Stimulated activated CD4-positive, alpha-beta T cell treated with anti-CD3 and anti-CD28 coated beads, TNF-alpha, amount 100 ng/mL, for 4 hours (primary cell): Measurements from ENCODE around the gene IGF2BP3.
"Not testable (repeated sequence)": the region's sequence is repeated elsewhere in the genome, so short reads cannot be mapped to it uniquely, and the experiment has no call there.

Experiments used
- DNase-seq, 3 experiments: peaks; one replicate each; pipeline ENCODE4 v3.0.0-alpha.2; 2020; ENCODE audit warnings: low read depth in 3 of 3

The IGF2BP3 gene

DNA sequence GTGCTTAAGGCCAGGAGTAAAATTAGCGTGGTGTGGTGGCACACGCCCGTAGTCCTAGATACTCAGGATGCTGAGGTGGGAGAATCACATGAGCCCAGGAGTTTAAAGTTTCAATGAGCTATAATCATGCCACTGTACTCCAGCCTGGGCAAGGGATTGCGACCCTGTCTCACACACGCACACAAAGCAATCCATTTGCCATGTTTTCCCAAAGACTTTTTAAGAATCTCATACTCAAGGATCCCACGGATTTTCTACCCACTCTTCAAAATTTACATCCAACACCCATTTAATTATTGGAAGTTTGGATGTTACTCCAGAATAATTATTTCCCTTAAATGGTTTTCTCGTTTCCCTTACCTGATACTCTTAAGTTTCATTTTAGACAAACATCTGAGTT lies 47.9 kb downstream of the IGF2BP3 start:
- no peak for DNase-seq

DNA sequence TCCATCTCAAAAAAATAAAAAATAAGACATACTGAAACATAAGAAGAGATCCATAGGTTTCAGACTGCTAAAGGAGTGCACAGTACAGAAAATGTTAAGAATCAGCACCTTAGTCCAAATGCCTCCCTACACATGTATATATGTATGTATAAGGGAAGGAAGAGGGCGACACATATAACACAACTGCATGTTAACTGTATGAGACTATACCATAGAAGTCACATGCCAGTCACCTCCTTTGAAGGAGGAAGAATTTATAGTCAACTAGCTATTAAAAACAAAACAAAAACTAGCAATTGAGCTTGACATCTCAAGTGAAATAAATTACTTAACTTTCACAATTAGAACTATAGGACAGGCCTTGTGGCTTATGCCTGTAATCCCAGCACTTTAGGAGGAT lies 50.4 kb downstream of the IGF2BP3 start:
- no peak for DNase-seq

DNA sequence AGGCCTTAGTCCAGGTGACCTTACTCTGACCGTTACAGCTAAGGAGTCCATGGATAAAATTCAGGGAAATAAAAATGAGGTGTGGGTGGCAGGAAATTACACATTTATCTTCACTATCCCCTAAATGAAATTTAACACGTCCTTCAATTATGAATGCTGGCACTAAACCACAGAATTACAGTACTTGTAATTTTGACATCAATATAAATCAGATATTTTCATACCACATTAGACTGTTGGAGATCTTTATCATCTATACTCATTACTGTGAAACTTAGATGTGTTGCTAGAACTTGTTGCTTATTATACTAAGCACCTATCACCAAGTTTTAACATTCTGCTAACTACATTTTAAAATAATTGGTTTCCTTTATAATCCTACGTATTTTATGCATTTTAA lies 51.1 kb downstream of the IGF2BP3 start:
- no peak for DNase-seq

DNA sequence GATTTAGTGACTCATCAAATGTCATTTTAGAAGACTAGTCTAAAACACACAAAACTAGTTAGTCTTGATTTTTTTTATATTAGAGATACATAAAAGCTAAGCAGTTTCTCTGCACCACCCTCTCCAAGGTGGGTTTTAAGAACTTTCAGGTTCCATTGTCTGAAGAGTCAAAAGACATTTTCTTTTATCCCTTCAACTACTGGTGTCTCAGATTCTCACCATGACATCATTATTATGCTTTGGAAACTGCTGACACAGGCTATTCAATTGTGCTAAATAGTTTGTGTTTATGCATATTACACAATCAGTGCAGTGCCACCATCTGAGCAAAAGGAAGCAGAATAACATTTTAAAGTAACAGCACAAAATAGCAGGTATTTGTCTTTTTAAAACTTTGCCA lies 52.2 kb downstream of the IGF2BP3 start:
- DNase-seq: no peak

DNA sequence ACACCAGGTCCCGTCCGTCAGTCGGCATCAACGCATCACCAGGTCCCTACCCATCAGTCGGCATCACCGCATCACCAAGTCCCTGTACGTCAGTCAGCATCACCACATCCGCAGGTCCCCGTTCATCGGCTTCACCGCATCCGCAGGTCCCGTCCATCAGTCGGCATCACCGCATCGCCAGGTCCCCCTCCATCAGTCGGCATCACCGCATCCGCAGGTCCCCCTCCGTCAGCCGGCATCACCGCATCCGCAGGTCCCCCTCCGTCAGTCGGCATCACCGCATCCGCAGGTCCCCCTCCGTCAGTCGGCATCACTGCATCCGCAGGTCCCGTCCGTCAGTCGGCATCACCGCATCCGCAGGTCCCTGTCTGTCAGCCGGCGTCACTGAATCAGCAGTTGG lies 55.1 kb downstream of the IGF2BP3 start:
- DNase-seq: no peak

DNA sequence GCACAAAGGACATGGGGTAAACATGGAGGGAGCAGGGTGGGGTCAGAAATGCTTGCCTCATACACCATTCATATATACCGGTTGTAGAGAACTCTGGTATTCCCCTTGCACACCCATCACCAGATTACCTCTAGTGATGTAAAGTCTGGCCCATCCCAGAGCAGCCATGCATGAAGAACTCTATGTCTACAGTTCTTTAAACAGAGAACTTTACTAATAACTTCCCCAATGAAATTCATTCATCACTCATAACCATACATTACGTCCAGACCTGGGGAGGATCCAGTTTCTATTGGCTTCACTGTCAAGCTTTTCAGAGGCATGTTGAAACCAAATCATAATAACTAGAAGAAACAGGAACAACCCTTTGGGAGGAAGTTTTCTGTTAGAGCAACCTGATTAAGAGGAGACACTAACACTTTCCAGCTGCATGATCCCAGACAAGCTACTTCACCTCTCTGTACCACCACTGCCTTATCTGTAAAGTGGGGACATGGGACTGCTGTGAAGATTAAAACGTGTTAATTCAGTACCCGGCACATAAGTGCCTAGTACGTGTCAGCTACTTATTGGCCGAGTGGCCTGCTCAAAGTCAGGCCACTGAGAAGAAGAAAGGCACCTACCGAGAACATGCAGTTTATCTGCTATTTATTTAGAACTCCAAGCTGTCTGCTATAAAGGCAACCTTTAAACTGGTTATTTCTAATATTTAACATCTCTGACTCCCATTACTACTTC lies 59.7 kb downstream of the IGF2BP3 start:
- no peak for DNase-seq

DNA sequence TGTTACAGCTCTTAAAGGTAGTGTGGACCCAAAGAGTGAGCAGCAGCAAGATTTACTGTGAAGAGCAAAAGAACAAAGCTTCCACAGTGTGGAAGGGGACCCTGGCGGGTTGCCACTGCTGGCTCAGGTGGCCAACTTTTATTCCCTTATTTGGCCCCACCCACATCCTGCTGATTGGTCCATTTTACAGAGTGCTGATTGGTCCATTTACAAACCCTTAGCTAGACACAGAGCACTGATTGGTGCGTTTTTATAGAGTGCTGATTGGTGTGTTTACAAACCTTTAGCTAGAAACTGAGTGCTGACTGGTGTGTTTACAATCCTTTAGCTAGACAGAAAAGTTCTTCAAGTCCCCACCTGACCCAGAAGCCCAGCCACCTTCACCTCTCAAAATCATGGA lies 63.7 kb downstream of the IGF2BP3 start:
- DNase-seq: not testable (repeated sequence)

DNA sequence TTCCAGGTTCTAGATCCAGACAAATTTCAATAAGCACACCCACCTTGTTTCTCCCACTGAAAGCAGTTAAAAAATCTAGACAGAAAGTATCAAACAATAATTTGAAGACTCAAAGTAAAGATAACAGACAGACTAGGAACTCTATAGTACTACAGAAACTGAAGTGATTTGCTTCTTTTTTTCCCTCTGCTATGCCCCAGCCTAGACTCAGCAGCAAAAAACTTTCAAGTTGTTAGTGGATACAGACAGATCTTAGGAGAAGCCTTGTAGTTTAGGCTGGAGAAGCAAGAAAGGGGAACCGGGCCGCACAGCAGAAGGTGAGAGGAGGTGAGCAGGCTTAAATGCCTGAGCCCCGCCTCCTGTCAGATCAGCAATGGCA lies 65.1 kb downstream of the IGF2BP3 start:
- DNase-seq: no peak

DNA sequence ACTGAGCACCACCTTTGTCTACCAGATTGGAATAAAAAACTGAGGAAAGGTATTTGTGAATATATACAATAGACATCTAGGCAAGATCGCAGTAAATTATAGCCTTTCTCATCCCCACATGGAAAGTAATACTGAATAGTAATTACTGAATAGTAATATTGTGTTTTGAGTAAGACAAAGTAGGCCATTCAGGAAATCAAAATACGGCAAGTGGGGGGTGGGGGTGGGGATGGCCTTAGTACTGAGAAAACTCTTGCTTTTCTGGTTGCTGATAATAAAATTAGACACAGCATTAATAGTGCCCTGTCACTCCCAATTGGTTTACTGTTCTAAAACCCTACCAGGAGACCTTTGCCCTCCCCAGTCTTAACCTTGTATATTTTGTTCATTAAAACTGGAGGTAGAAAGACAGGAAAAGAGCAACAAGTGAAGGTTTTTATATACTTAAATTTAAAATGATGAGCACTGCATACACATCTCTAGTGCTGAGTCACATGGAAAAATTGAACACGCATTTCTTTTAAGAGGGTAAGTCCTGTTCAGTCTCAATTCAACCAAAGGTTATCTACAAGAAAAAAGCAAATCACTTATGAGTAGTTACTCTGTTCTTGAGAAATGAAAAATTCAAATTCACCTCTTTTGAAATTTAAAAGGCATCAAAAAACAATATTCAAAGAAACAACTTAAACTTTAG lies 65.6 kb downstream of the IGF2BP3 start:
- DNase-seq: no peak

DNA sequence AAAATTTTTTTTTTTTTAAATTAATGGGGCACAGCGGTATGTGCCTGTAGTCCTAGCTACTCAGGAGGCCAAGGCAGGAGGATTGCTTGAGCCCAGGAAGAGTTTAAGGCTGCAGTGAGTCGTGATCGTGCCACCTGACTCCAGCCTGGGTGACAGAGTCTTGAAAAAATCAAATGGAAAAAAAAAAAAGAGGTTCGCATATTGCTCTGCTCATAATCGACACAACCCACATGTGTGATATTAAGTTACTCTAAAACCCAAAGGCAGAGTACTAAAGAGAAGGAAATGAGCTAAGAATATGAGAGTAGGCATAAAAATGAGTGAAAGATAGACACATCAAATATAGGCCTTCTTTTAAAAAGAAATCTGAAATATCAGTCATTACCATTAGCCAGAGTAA lies 66.3 kb downstream of the IGF2BP3 start:
- no peak for DNase-seq

DNA sequence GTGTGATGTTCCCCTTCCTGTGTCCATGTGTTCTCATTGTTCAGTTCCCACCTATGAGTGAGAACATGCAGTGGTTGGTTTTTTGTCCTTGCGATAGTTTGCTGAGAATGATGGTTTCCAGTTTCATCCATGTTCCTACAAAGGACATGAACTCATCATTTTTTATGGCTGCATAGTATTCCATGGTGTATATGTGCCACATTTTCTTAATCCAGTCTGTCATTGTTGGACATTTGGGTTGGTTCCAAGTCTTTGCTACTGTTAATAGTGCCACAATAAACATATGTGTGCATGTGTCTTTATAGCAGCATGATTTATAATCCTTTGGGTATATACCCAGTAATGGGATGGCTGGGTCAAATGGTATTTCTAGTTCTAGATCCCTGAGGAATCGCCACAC lies 72.2 kb downstream of the IGF2BP3 start:
- DNase-seq: not testable (repeated sequence)

DNA sequence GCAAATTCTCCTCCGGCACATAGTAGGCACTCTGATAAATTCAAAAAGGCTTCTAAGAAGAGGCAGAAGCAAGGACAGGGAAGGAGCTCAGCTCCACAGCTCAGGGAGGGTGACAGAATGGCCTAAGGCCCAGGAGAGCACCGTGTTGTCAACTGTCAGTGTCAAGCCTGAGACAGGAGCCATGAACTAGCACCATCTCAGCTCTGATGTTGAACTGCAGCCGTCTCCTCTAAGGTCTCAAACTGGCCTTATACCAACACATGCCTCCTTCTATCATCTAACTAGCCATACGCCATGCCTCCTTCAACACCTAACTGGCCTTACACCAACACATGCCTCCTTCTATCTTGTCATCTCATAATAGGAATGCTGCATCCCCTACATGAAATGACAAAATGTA lies 73.0 kb downstream of the IGF2BP3 start:
- no peak for DNase-seq

DNA sequence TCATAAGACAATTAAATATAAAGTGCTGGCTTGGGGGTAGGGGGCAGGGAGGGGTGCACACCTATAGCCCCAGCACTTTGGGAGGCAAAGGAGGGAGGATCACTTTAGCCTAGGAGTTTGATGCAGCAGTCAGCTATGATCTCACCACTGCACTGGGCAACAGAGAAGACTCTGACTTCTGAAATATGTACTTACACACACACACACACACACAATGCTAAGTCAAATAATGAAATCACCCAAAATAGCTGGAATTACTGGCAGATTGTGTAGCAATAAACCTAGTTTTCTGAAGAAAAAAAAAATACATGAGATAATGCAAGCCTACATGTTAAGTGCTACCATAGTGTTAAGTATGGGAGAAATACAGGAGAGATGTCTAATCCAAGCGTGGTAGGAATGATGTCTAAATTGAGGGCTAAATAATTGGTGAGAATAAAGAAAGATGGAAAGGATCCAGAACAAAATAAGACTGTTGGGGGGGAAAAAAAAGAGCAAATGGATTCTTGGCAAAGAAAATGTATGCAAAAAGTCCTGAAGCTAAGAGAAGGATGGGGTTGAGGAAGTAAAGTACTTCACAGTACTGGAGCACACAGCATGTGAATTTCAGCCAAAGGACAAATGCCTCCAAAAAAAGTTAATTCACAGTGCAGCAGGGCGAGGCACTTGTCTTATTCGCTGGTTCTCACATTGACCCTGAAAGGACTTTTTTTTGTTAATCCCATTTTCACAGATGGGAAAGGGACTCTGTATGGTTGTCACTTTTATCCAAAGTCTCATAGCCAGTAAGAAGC lies 73.9 kb downstream of the IGF2BP3 start:
- no peak for DNase-seq

DNA sequence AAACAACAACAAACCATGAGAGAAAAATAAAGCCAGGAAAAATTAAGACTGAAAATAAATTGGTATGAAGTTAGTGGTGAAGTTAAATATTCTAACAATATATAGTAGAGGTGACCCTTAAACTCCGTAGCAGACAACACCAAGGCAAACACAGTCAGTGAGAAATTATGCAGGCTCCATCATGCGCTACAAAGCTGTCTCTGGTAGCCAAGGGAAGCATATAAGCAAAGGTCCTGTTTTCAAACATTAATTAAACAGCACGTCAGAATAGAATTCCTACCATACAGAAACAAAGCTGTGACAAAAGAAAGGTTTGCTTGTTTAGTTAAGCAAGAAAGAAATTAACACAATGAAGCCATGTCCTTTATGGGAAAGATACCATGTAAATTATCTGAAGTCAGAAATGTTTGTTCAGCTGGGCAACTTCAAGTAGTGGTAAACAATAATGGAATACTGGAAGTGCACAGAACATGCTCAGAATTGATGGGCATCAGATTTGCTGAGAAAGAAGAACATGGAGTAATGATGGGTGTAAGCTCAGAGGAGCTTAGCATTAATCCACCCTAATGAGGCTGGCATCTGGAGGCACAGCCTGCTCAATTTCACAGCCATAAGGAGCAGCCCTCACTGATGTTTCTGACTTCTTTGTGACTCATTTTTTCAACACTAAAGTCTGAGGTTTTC lies 75.7 kb downstream of the IGF2BP3 start:
- no peak for DNase-seq

DNA sequence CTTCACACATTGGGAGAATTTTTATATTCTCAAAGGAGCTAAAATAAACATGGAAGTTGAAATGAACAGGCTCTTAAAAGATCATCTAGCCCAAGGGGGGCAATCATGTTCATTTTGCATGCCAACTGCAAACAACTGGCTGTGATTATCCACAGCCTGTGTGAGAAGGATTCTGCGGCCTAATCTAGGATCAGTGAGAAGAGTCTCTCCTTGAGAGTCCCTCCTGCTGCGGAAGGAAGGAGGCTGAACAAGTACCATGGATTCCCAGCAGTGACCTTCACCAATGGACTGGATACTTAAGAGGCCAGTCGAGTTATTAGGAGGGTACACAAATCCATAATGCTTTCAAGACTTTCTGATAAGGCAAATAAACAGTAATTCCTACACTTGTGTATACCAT lies 76.7 kb downstream of the IGF2BP3 start:
- no peak for DNase-seq

DNA sequence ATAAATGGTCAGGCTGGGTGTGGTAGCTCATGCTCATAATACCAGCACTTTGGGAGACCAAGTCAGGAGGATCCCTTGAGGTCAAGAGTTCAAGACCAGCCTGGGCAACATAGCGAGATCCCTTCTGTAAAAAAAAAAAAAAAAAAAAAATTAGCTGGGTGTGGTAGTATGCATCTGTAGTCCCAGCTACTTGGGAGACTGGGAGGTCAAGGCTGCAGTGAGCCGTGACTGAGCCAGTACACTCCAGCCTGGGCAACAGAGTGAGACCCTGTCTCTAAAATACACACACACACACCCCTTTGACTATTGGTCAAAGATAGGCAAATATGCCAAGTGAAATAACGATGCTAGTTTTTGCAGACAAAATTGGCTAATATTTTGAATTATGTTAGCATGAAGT lies 80.6 kb downstream of the IGF2BP3 start:
- DNase-seq: no peak

DNA sequence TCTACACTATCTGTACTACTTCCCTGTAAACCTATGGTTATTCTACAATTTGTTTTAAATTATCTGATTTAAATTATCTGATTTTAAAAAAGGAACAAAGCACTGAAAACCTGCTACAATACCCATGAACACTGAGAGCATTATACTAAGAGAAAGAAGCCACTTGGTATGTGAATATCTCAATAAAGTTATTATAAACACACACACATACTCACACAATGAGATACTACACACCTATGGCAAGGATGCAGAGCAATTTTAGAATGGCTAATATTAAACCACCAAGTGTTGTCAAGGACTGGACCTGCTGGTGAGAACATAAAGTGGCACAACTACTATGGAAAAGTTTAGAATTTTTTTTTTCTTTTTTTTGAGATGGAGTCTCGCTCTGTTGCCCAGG lies 82.7 kb downstream of the IGF2BP3 start:
- DNase-seq: no peak

DNA sequence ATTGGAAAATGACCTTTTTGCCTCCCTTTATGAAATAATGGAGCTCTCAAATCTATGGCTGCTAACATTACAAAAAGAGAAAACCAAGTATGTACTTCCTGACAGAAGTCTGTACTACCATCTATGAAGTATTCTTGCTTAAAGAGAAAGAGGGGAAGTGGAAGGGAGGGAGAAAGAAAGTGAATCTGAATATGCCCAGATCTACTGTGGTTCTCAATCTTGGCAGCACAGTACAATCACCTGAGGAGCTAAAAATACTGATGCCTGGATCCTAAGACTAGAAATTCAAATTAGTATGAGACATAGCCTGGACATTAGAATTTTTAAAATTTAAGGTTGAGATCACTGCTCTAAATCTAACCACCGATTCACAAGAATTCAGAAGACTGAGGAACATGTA lies 85.2 kb downstream of the IGF2BP3 start:
- DNase-seq: no peak

DNA sequence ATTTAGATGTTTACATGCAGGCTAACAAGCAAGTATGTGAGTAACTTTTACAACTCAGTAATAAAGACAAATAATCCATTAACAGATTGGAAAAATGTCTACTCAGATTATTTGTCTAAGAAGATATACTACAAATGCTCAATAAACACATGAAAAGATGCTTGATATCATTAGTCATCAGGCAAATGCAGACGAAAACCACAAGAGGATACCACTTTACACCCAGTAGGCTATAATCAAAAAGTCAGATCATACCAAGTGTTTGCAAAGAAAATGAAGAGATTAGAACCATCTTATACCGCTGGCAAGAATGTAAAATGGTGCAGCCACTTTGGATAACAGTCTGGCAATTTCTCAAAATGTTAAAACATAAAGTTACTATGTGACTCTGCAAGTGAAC lies 87.1 kb downstream of the IGF2BP3 start:
- DNase-seq: no peak

DNA sequence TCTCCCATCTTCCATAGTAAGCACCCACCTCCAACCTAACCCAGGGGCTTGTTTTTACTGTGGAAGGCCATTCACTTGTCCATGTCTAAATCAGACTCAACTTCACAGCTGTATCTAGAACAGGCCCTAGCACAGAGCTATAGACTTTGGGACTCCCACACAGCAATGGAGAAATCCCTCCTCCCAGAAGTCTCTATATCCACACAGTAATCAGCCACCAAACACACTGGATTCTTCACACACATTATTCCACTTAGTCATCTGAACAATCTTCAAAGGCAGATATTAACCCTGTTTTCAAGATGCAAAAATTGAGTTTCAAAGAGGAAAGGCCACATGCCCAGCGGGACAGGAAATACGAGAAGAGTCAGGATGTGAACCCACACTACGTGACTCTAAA lies 89.3 kb downstream of the IGF2BP3 start:
- DNase-seq: no peak

DNA sequence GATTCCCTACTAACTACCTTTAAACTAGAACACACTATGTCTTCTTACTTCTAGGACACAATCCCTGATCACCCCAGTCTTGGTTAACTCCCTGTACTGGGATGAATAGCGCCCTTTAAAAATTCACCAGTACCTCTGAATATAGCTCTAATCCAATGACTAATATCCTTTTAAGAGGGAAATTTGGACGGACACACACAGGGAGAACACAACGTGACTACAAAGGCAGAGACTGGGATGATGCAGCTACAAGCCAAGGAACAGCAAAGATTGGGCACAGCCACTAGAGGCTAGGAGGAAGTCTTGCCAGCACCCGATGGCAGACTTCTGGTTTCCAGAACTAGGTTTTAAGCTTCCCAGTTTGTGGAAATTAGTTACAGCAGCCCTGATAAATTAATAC lies 89.7 kb downstream of the IGF2BP3 start:
- DNase-seq: no peak

DNA sequence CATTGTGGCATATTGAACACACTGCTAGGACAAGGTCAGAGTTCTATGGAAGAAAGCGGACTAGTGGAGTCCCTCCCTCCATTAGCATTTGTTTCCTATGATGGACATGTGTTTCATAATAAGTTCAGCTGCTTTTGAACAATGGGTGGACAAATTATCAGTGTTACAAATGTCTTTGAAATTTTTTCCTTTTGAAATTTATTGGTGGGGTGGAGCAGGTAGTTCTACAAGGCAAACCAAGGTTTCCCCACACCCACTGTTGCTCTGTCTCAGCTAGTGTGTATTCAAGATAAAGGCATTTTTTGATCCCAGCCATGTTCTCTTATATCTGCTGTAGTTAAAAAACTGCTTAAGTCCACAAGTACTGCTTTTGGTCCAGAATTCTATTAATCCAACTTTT lies 91.3 kb downstream of the IGF2BP3 start:
- no peak for DNase-seq
